Measurements from ENCODE around the gene SPATA12. TPM values are rescaled to one million over a fixed set of nuclear protein-coding genes. Genes with fewer than 3 reads are reported as not detected.

The SPATA12 gene
- total and polyA plus RNA-seq, 7 donors = 0.26 TPM; not detected in 6

GRCh38 chr3:57053122-57053521 is 7.3 kb upstream of the SPATA12 start:
- TF ChIP-seq EP300 (IDR thresholded peaks at IDR 0.05) (no peak), POLR2AphosphoS5 (IDR thresholded peaks at IDR 0.05) (no peak), POLR2A (IDR thresholded peaks at IDR 0.05) (no peak)
- TF ChIP-seq, protein P1, sequence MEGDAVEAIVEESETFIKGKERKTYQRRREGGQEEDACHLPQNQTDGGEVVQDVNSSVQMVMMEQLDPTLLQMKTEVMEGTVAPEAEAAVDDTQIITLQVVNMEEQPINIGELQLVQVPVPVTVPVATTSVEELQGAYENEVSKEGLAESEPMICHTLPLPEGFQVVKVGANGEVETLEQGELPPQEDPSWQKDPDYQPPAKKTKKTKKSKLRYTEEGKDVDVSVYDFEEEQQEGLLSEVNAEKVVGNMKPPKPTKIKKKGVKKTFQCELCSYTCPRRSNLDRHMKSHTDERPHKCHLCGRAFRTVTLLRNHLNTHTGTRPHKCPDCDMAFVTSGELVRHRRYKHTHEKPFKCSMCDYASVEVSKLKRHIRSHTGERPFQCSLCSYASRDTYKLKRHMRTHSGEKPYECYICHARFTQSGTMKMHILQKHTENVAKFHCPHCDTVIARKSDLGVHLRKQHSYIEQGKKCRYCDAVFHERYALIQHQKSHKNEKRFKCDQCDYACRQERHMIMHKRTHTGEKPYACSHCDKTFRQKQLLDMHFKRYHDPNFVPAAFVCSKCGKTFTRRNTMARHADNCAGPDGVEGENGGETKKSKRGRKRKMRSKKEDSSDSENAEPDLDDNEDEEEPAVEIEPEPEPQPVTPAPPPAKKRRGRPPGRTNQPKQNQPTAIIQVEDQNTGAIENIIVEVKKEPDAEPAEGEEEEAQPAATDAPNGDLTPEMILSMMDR (IDR thresholded peaks at IDR 0.05) = no peak
- H3K27ac ChIP-seq = no peak overlapping the region
- H3K27me3 ChIP-seq = no peaks in the 10 kb centered on the region
- intact Hi-C loops (cut with DNase I) = no loop called here
- 21 to 71% methylated on average over 6 of the region's 6 CpGs for WGBS, 2 donors
- H3K4me3 ChIP-seq = no peak overlapping the region
- peaks cover 0 to 14% (median 9%) of the 10 kb centered on the region in 4 donors for H3K4me1 ChIP-seq
- H3K9me3 ChIP-seq = no peaks in the 10 kb centered on the region
- no peak for DNase-seq
- no peaks in the 10 kb centered on the region for H3K36me3 ChIP-seq

GRCh38 chr3:57057351-57057750 is 3.1 kb upstream of the SPATA12 start:
- TF ChIP-seq POLR2A (IDR thresholded peaks at IDR 0.05) (no peak), POLR2AphosphoS5 (IDR thresholded peaks at IDR 0.05) (no peak), EP300 (IDR thresholded peaks at IDR 0.05) (no peak)
- TF ChIP-seq, protein P1 (IDR thresholded peaks at IDR 0.05) = no peak
- no peaks in the 10 kb centered on the region for H3K36me3 ChIP-seq
- intact Hi-C loops (cut with DNase I) = no loop called here

GRCh38 chr3:57059411-57059810 is 1.1 kb upstream of the SPATA12 start:
- no peaks in the 10 kb centered on the region for H3K36me3 ChIP-seq
- no peaks in the 10 kb centered on the region for H3K9me3 ChIP-seq
- peaks cover 0 to 52% (median 45%) of the 10 kb centered on the region in 4 donors for H3K4me1 ChIP-seq
- no peak overlapping the region for H3K4me3 ChIP-seq
- H3K27ac ChIP-seq = peak overlapping the region in 3 of 4 donors; percentile 84 to 92 (median 86)
- no peak for TF ChIP-seq POLR2A (IDR thresholded peaks at IDR 0.05)
- TF ChIP-seq, protein P1 (IDR thresholded peaks at IDR 0.05) = no peak
- TF ChIP-seq POLR2AphosphoS5 (IDR thresholded peaks at IDR 0.05) = no peak
- TF ChIP-seq EP300 (IDR thresholded peaks at IDR 0.05) = no peak
- no peaks in the 10 kb centered on the region for H3K27me3 ChIP-seq
- intact Hi-C loops (cut with DNase I) = no loop called here
- no peak for DNase-seq
- WGBS, 2 donors = 71 to 79% methylated on average over 3 of the region's 3 CpGs

More at GRCh38 chr3:57057351-57057750, 3.1 kb upstream of the SPATA12 start:
- H3K4me1 ChIP-seq = peaks cover 0 to 32% (median 27%) of the 10 kb centered on the region in 4 donors
- no peak overlapping the region for H3K4me3 ChIP-seq
- no peaks in the 10 kb centered on the region for H3K27me3 ChIP-seq
- DNase-seq = no peak
- H3K27ac ChIP-seq = no peak overlapping the region
- H3K9me3 ChIP-seq = no peaks in the 10 kb centered on the region
- WGBS, 2 donors = 65 to 73% methylated on average over 6 of the region's 6 CpGs

DNA sequence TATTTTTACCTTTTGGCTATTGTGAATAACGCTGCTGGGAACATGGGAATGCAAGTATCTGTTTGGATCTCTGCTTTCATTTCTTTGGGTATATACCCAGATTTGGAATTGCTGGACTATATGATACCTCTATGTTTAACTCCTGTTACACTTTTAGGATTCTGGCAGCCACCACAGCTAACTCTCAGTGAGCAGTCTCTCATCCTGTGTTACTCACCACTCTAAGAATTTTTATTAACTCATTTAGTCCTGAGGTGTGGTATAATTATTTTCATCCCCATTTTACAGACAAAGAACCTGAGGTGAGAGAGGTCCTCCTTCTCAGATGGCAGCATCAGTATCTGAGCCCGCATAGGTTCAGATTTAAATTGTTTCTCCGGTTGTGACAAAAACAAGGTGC is 1.1 kb downstream of the SPATA12 start:
- H3K27ac ChIP-seq = peak overlapping the region; percentile 62 to 92 (median 85)
- no peaks in the 10 kb centered on the region for H3K9me3 ChIP-seq
- WGBS, 2 donors = 95 to 96% methylated on average over 3 of the region's 3 CpGs
- H3K4me1 ChIP-seq = peaks cover 0 to 67% (median 47%) of the 10 kb centered on the region in 4 donors
- H3K27me3 ChIP-seq = no peaks in the 10 kb centered on the region
- no peak for DNase-seq
- TF ChIP-seq EP300 (IDR thresholded peaks at IDR 0.05) (no peak), POLR2A (IDR thresholded peaks at IDR 0.05) (no peak), POLR2AphosphoS5 (IDR thresholded peaks at IDR 0.05) (no peak)
- TF ChIP-seq, protein P1 (IDR thresholded peaks at IDR 0.05) = no peak
- H3K4me3 ChIP-seq = no peak overlapping the region
- intact Hi-C loops (cut with DNase I) = no loop called here
- no peaks in the 10 kb centered on the region for H3K36me3 ChIP-seq

DNA sequence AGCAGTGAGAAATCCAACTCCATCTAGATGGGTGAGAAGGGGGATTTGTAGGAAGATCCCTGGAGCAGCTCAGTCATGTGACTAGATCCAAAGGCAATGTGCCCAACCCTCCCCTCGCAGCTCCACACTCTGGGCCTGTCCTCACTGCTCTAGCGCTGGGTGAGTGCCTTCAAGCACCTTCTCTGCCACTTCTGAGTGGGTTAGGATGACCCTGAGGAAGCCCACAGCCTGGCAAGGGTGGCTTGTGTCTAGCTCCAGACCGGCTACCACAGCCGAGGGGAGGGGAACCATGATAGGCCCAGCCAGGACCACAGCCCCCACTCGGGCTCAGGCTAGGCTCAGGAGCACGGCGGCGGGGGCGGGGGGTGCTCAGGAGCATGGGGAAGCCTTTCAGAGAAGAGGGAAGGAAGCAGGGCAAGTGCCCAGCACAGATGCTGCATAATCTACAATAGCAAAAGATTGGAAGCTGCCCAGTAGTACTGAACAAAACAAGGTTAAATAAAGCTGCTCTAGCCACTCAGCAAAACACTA is 1.7 kb downstream of the SPATA12 start:
- Histone ChIP-seq H3K9me3 (no peaks in the 10 kb centered on the region), H3K4me1 (peaks cover 0 to 67% (median 47%) of the 10 kb centered on the region in 4 donors), H3K36me3 (no peaks in the 10 kb centered on the region), H3K27ac (peak overlapping the region; percentile 62 to 92 (median 85)), H3K27me3 (no peaks in the 10 kb centered on the region), H3K4me3 (peak overlapping the region in 1 of 4 donors; percentile 11)
- 54 to 73% methylated on average over 9 of the region's 9 CpGs for WGBS, 2 donors
- DNase-seq = peak; percentile 79
- TF ChIP-seq EP300 (IDR thresholded peaks at IDR 0.05) (no peak), POLR2A (IDR thresholded peaks at IDR 0.05) (no peak), POLR2AphosphoS5 (IDR thresholded peaks at IDR 0.05) (no peak)
- TF ChIP-seq, protein P1 (IDR thresholded peaks at IDR 0.05) = no peak
- intact Hi-C loops (cut with DNase I) = no loop called here

Data from sigmoid colon (tissue), 7 donors.